T-helper 9 cell (primary cell): ENCODE data around the gene EBNA1BP2.
"Not testable (repeated sequence)": the region's sequence is repeated elsewhere in the genome, so short reads cannot be mapped to it uniquely, and the experiment has no call there.

Source experiments
- DNase-seq: peaks from one replicate; pipeline ENCODE4 v3.0.0-alpha.2; 2020

Gene EBNA1BP2

DNA sequence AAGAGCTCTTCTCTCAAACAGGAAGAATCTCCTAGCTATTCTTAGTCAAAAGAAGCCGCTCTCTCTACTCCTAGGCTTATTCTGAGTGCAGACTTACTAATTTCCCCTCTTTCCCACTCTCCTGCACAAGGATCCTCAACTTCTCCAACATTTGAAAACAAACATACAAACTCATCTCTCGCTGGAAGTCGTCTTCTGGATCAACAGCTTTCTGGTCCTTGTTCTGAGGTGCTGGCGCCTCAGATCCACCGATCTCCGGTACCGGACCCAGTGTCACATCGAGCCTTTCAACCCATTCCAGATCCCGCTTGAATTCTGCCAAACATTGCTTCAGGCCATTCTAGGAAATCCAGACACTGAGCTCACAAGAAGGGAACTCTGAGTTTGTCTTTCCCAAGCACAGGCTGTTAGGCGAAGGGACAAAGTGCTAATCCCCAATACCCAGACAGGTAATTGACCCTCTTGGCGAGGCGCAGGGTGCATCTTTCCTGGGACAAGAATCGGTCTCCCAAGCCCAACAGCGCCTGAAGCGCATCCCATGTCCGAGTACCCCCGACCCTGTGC lies 696 bp downstream of the EBNA1BP2 start:
- DNase-seq: no peak

DNA sequence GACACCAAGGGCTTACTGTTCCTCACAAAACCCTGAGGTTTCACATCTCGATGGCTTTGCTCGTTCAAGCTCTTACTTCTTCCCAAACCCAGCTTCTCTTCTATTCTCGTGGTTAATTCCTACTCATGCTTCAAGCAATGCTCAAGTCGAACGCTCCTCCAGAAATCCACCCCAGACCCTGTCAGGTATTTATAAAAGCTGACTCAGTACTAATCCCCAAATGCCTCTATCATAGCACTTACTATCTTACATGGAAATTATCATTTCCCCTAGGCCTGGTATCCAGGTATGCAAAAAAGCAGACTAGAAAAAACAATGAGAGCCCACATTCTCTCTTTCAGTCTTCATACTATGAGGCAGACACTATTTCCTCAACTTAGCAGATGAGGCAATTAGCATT lies 6.3 kb downstream of the EBNA1BP2 start:
- no peak for DNase-seq

DNA sequence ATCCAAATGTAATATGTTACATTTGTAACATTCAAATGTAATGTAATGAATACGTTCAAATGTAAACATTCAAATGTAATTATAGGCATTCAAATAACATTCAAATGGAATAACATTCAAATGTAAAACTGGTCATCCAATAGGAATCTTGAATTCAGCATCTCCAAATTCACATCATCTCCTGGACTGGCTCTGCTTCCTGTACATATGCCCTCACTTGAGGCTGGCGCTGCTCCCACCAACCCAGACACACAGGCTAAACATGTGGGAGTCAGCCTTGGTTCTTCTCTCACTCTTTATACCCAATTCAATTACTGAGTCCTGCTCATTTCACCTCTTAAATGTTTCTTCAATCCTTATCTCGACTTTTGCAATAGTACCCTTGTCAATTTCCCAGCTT lies 6.9 kb downstream of the EBNA1BP2 start:
- DNase-seq: no peak

DNA sequence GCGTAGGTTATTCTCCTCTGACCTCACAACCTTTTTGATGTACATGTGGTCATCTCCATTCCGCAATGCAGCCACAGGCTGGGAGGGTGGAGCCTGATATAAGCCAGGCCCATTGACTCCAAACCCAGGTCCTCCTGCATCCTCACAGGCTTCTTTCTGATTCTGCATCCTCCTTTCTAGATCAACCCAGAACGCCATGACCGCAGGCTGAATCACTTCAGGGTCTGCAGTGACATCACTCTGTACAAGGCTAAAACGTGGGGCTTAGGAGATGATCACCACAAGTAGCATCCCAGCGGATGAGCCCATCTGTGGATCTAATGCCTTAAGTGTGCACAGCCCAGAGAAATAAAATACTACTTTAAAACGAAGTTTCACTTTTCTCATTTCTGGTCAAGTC lies 16.1 kb downstream of the EBNA1BP2 start:
- DNase-seq: no peak

DNA sequence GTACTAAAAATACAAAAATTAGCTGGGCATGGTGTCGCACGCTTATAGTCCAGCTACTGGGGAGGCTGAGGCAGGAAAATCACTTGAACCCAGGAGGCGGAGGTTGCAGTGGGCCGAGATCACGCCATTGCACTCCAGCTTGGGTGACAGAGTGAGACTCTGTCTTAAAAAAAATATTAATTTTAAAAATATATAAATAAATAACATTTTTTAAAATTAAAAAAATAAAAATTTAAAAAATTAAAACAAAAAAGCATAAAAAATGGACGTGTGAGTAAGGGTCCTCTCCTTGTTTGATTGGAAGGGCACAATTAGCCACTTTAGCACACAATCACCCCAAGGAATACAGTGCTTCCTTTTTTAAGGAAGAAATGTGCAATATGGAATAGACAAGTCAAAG lies 18.6 kb downstream of the EBNA1BP2 start:
- no peak for DNase-seq

DNA sequence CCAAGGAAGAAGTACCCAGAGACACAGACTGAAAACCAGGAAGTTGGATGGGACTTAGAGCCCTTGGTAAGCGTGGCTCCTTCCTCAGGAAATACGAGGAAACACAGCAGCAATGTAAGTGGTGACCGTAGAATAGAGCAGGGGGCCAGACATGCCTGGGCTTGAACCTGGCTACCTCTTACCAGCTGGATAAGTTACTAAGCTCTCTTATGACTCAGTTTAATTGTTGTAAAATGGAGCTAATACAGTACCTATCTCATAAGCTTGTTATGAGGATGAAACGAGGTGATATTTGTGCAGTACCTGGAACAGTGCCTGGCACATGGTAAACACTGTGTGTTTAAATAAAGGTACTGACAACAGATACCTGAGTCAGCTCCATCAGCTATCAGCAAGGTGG lies 19.2 kb downstream of the EBNA1BP2 start:
- DNase-seq: no peak

DNA sequence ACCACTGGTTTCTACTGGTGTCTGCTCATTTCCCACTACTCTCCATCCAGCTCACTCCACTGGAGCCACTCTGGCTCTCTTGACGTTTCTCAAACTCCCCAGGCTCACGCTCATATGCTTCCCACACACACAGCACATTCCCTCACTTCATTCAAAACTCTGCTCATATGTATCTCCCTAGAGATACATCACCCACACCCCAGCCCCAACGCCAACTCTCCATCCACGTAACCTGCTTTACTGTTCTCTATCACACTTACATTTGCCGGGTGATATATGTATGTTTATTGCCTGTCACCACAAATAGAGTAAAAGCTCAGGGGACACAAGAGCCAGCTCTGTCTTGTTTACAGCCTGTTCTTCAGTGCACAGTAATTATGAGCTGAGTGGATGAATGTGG lies 22.2 kb downstream of the EBNA1BP2 start:
- DNase-seq: no peak

DNA sequence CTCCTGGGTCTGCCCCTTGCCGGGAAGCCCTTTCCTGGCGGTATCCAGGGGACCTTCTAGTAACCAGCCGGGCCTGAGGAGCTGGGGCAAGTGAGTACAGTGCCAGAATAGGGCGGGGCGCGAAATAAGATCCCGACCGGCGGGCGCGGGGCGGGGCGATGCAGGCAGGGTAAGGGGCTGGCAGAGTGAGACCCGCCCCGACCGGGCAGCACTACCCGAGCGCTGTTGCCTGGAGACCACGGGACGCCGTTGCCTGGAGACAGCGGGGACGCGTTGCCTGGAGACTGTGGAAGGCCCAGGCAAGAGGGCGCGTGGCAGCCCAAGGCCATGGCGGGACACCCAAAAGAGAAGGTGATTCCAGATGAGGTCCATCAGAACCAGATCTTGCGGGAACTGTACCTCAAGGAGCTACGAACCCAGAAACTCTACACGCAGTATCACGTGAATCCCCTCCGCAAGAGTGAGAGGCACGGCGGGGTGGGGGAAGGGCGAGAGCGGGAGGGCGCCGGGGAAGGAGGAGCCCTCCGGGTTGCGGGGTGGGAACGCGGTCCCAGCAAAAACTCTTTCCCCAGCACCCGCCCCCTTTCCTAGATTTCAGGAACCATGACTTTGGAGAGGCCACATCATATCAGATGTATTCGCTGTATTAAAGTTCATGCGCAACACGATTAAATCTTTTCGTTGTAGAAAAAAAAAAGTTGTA lies 24.3 kb downstream of the EBNA1BP2 start:
- no peak for DNase-seq

DNA sequence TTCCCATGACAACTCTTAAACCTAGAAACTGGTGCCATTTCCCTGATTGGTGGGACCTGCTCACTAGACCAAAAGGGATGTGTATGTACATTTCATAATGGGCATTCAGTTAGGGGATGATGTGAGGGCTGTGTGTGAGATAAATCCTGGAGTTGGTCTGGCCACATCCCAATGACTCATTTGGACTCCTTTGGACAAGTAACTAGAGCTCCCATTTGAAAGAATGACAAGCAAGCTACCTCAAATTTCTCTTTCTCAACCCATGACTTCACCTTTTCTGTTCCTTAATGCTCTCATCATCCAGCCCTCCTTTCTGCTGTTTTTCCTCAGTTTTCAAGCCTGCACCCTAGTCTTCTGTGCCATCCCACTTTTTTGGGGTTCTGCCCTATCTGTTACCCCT lies 27.9 kb downstream of the EBNA1BP2 start:
- no peak for DNase-seq

DNA sequence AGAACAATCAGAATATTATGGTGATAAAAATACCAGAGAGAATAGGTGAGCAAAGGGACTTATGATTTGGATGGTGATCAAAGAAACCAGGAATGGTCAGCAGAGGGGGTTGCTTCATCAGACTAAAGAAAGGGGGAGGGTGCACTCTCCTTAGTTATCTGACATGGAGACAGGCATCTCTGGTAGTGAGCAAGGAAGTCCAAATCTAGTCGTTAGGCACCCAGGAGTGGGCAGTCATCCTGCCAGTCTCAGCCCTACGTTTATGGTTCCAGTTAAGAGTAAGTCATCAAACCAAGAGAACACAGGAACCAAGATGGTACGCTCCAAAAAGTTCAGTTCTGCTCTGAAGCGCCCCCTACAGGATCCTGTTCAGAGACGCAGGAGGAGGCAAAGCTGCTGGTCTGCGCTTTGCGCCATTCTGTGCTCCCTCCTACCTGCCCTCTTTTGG lies 28.6 kb downstream of the EBNA1BP2 start:
- DNase-seq: no peak

DNA sequence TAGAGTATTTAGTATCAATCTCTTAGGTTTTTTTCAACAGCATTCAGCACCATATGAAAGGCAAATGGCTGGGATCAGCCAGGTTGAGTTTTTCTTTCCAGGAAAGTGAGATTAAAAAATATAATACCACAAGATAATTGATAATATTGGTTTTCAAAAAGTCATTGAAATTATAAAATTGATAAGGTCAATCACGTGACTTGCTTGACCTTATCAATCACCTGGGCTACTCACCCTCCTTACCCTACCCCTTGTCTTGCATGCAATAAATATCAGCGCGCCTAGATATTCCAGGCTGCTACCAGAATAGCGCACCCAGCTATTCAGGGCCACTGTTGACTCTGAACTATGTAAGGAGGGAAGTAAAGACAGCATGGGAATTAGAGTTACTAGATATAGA lies 31.5 kb downstream of the EBNA1BP2 start:
- DNase-seq: no peak

DNA sequence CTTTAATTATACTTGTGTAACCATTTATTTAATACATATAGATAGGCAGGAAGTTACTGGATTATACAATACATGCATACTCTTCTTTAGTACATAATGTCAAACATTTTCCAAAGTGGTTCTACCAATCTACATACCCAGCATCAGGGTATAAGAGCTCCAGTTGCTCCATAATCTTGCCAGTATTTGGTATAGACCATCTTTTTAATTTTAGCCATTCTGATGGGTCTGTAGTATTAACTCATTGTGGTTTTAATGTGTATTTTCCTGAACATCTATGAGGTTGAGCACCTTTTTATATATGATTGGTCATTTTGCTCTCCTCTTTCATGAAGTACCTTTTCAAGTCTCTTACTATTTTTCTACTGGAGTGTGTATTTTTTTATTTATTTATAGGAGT lies 32.1 kb downstream of the EBNA1BP2 start:
- no peak for DNase-seq

DNA sequence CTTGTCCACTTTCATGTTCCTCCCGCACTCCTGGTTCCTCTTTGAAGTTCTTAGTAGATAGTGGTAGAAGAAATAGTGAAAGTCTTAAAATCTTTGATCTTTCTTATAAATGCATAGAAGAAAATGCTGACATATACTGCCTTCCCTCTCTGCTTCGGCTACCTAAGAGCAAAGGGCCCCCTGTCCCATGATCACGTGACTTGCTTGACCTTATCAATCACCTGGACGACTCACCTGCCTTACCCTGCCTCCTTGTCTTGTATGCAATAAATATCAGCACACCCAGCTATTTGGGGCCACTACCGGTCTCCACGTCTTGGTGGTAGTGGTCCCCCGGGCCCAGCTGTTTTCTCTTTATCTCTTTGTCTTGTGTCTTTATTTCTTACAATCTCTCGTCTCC lies 32.8 kb downstream of the EBNA1BP2 start:
- not testable (repeated sequence) for DNase-seq

DNA sequence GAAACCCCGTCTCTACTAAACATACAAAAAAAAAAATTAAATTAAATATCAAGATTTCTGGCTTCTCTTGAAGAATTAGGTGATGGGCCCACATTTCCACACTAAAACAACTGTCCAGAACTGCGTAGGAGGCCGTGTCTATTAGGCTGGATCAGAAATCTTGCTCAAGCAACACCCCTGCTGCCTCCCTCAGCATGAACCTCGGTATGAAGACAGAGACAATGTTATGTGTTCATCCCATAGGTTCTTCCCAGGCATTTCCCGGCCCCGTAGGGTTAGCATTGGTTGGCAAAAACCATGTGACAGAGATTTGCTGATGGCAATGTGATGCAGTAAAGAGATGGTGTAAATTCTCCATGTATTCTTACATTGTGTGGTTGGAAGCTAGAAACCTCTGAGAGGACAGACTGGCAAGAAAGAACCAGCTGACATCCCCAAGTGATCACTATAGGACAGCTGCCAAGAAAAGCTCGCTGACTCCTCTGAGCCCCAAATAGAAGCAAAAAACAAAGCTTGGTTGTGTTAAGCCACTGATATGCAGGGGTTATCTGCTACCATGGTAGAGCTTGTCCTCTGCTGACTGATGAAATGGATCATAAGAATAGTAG lies 34.5 kb downstream of the EBNA1BP2 start:
- DNase-seq: no peak

DNA sequence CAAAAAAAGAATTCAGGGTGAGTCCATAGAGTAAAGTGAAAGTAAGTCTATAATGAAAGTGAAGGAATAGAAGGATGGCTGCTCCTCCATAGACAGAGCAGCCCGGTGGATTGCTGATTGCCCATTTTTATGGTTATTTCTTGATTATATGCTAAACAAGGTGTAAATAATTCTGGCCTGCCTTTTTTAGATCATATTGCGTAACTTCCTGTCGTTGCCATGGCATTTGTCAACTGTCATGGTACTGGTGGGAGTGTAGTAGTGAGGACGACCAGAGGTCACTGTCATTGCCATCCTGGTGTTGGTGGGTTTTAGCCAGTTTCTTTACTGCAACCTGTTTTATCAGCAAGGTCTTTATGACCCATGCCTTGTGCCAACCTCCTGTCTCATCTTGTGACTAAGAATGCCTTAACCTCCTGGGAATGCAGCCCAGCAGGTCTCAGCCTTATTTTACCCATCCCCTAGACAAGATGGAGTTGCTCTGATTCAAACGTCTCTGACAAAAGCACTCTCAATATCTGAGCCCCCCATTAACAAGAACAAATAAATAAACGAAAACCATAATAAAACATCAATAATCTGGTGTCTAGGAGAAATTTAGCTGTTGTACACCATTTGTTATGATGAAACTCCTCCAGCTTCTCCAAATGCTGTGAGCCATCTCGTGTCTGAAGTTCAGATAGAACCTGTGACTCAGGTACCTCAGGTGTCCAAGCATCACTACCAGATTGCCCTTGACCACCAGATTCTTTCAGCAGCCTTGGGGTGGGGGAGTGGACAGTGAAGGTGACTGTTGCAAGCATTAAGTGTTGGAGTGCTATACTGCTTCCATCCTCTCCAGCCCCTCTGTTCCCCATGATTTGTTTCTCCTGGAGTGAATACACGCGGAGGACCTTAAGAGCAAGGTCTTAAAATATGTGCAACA lies 36.0 kb downstream of the EBNA1BP2 start:
- DNase-seq: no peak

DNA sequence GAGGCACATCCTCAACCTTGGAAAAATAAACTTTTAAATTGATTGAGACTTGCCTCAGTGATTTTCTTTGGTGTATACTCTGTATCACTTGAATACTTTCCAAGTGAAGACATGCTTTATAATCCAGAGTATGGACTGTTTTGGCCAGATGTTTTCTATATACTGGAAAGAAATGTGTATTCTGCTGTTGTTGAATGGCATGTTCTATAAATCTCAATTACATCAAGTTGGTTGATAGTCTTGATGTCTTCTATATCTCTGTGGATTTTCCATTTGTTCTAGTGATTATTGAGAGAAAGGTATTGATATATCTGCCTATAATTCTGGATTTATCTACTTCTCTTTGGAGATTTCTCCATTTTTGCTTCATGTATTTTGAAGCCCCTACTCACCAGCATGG lies 37.5 kb downstream of the EBNA1BP2 start:
- no peak for DNase-seq

DNA sequence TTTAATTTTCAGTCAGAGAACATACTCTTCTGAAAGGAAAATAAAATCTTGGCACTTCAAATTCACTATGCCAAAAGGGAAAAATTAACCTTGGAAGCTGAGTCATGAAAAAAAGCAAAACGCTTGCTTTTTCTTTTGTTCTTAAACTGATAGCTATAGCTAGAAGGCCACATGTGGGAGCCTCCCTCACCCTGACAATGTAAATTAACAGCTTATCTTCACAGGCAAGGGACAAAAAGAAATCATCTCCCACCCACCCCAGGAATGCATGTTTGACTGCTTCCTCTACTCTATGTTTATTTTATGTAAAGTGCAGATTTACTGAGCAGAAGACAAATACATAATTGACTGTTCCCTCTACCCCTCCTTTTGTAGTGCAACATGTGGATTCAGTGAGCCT lies 38.0 kb downstream of the EBNA1BP2 start:
- no peak for DNase-seq

DNA sequence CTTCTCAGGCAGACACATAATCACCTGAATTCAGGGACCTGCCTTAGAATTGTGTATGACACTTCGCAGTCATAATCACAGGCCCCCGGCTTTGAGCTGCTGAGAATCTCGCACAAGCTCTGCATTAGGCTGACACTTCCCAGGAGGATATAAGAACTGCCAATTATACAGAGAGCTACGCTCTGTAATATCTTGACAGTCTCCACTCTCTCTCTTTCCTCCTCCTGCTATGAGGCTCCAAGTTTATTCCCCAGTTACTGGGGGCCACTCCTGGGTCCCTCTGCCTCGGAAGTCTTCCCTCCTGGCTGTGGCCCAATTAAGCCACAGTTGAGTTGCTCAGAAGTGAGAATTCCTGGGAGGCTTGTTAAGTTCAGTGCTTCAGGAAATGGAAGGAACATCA lies 42.7 kb downstream of the EBNA1BP2 start:
- DNase-seq: no peak

DNA sequence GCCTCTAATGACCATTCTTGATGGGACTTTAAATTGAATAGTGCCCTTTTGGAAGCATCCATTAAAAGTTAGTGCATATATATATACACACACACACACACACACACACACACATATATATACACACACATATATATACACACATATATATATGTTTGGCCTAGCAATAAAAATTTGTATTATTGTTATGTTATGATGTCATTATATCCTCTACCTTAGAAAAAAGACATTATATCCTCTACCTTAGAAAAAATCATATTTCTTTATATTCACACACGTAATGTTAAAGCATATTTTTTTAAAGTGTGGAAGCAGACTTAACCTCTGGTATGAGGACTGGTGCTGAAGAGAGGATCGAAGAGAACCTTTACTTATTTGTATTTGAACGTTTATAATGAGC lies 43.3 kb downstream of the EBNA1BP2 start:
- no peak for DNase-seq

DNA sequence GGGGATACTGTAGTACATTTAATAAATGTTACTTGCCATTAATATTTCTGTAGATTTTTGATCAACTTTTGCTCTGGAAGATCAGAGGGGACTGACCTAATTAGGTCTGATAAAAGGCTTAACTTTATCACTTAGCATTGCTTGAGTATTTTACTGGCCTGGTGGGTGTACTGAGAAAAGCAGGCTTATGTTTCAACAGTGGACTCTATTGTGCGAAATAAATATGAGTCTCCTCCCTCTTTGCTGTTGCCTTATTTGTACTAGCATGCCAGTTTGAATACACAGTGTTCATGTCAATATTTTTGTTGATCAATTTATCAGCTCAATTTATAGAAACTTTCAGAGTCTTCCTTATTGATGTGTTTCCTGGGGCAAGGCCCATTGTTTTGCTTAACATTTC lies 49.1 kb downstream of the EBNA1BP2 start:
- DNase-seq: no peak

DNA sequence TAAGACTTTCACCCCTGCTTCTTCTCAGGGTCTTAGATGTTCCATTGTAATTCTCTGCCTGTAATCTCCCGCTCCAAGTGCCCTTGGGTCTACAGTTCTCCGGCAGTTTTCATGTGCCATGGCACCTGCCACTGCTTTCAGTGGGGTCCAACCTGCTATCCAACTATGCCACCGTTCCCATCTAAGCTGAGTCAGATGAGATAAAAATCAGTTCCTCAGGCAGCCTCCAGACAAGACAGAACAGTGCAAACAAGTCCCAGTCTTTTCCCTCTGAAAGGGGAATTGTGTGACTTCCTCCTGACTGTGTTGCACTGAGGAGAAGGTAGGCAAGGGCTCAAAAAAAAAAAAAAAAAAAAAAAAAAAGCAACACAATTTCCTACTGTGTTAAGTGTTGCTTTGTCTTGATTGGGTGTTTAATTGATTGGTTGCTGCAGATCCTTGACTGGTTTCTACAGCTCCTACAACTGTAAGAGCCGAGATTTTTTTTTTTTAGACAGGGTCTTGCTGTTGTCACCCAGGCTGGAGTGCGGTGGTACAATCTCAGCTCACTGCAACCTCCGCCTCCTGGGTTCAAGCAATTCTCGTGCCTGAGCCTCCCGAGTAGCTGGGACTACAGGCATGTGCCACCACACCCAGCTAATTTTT lies 50.7 kb downstream of the EBNA1BP2 start:
- no peak for DNase-seq

DNA sequence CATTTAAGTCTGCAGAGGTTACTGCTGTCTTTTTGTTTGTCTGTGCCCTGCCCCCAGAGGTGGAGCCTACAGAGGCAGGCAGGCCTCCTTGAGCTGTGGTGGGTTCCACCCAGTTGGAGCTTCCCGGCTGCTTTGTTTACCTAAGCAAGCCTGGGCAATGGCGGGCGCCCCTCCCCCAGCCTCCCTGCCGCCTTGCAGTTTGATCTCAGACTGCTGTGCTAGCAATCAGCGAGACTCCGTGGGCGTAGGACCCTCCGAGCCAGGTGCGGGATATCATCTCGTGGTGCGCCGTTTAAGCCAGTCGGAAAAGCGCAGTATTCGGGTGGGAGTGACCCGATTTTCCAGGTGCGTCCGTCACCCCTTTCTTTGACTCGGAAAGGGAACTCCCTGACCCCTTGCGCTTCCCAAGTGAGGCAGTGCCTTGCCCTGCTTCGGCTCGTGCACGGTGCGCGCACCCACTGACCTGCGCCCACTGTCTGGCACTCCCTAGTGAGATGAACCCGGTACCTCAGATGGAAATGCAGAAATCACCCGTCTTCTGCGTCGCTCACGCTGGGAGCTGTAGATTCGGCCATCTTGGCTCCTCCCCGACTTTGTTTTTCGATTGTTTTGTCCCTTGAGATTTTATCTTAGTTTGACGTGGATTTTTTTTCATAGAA lies 52.0 kb downstream of the EBNA1BP2 start:
- not testable (repeated sequence) for DNase-seq
